Measurements from ENCODE around the gene KLHDC4. TPM values are rescaled to one million over a fixed set of nuclear protein-coding genes. Genes with fewer than 3 reads are reported as not detected.
A peak's percentile ranks its signal among the peaks of the same experiment; 100 is the strongest.

Gene KLHDC4
- polyA plus RNA-seq, 3 donors, result 11.2 to 26.4 (median 12.6) TPM

DNA sequence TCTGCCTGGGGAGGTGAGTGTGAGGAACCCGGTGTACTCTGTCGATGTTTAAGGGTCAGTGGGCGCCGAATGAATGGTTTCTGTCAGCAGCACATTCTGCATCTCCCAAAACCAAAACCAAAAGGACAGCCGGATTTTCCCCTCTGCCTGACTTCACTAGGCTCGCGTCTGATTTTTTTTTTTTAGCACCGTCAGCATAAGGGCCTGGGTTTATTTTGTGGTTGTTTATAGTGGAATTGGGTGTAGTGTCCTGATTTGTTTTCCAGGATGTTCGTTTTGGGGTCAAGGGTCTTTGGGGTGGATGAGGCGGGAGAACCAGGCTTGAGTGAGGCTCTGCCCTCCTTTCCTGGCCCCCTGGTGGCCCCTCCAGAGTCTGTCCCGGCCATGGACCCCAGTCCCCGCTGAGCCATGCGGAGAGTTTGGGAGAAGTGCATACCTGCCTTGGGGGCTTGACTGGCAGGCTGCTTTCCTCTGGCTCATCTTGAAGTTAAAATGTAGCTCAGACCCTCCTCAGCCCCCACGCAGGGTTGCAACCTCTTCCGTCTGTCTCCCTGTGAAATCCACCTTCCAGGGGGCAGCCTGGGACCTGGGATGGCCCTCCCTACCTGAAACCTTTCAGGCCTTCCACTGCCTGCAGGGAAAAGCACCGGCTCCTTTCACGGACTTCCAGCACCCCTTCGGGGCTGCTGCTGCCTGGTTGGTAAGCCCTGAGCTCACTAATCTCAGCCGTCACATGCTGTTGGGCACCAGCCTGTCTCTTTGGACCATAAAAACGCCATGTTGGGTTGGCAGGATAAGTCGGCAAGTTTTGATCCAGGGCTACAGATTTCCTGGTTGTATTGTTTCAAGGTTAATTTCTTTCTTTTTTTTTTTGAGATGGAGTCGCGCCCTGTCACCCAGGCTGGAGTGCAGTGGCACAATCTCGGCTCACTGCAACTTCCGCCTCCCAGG lies 103.3 kb downstream of the KLHDC4 start:
- H3K27me3 Mint-ChIP-seq (ENCODE audit: low read depth in 3 of 3), result peaks cover 3 to 5% (median 4%) of the 10 kb centered on the region in 3 donors
- TF ChIP-seq, protein P1, sequence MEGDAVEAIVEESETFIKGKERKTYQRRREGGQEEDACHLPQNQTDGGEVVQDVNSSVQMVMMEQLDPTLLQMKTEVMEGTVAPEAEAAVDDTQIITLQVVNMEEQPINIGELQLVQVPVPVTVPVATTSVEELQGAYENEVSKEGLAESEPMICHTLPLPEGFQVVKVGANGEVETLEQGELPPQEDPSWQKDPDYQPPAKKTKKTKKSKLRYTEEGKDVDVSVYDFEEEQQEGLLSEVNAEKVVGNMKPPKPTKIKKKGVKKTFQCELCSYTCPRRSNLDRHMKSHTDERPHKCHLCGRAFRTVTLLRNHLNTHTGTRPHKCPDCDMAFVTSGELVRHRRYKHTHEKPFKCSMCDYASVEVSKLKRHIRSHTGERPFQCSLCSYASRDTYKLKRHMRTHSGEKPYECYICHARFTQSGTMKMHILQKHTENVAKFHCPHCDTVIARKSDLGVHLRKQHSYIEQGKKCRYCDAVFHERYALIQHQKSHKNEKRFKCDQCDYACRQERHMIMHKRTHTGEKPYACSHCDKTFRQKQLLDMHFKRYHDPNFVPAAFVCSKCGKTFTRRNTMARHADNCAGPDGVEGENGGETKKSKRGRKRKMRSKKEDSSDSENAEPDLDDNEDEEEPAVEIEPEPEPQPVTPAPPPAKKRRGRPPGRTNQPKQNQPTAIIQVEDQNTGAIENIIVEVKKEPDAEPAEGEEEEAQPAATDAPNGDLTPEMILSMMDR (IDR thresholded peaks at IDR 0.05), result no peak
- peak overlapping the region in 1 of 7 donors; percentile 19 for H3K27ac Mint-ChIP-seq
- no peak overlapping the region for H3K9ac ChIP-seq (ENCODE audit: insufficient read depth, low read length, poor library complexity, severe bottlenecking)
- H2AFZ ChIP-seq (ENCODE audit: insufficient read depth, low read depth, low read length, poor library complexity, severe bottlenecking), result no peak overlapping the region
- peaks cover 0 to 2% of the 10 kb centered on the region in 2 donors for H3K4me1 ChIP-seq (ENCODE audit: control insufficient read depth in 1 of 2, insufficient read depth in 2 of 2, low read length in 2 of 2)
- H3K9me3 Mint-ChIP-seq, result peaks cover 0 to 5% (median 2%) of the 10 kb centered on the region in 7 donors
- H3K4me1 Mint-ChIP-seq, result peaks cover 4% of the 10 kb centered on the region
- H3K79me2 ChIP-seq (ENCODE audit: insufficient read depth, low read length), result no peaks in the 10 kb centered on the region
- no peaks in the 10 kb centered on the region for H3K9me3 ChIP-seq (replicated peaks in 1 of 2; ENCODE audit: control insufficient read depth in 1 of 2, insufficient read depth in 1 of 2, low read length in 2 of 2)
- no peak overlapping the region for H3K4me3 ChIP-seq (replicated peaks in 1 of 3; ENCODE audit: low read depth in 2 of 3, low read length in 3 of 3)
- intact Hi-C loops (cut with micrococcal nuclease), result no loop called here
- H3K4me2 ChIP-seq (replicated peaks; ENCODE audit: extremely low read depth, low read length, poor library complexity, severe bottlenecking), result no peak overlapping the region
- H3K4me3 Mint-ChIP-seq, result no peak overlapping the region
- no peaks in the 10 kb centered on the region for H3K36me3 Mint-ChIP-seq
- H4K20me1 ChIP-seq (ENCODE audit: insufficient read depth, low read length), result no peaks in the 10 kb centered on the region
- no peaks in the 10 kb centered on the region for H3K36me3 ChIP-seq (replicated peaks in 1 of 2; ENCODE audit: control insufficient read depth in 1 of 2, insufficient read depth in 2 of 2, low read length in 2 of 2)
- H3K27ac ChIP-seq (ENCODE audit: low read depth in 1 of 2, low read length in 2 of 2), result no peak overlapping the region
- 73% methylated on average over 11 of the region's 25 CpGs for whole genome bisulfite sequencing (ENCODE audit: insufficient coverage)
- DNase-seq, result no peak
- H3K27me3 ChIP-seq (ENCODE audit: control insufficient read depth in 2 of 2, insufficient read depth in 2 of 2, low read length in 2 of 2), result no peaks in the 10 kb centered on the region

DNA sequence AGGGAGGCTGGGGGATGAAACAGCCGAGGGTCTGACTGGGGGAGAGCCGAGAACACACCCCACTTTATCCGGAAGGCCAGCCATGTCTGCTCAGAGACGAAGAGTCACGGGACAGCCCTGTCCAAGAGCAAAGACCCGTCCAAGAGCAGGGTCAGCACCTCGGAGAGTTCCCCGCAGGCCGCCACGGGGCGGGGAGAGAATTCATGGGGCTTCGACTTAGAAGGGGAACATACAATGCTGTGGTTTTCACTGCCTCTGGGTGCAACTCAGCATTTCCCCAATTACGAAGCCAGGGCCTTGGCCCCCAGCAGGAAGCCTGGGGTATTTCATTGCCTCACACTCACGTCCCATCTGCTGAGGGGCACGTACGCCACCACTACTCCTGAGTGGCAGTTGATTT lies 104.2 kb downstream of the KLHDC4 start:
- Mint-ChIP-seq H3K4me3 (no peak overlapping the region), H3K36me3 (no peaks in the 10 kb centered on the region), H3K9me3 (peaks cover 0 to 10% (median 4%) of the 10 kb centered on the region in 7 donors), H3K27ac (no peak overlapping the region), H3K4me1 (peaks cover 4% of the 10 kb centered on the region), H3K27me3 (ENCODE audit: low read depth in 3 of 3) (peaks cover 3 to 7% (median 4%) of the 10 kb centered on the region in 3 donors)
- peaks cover 0 to 2% of the 10 kb centered on the region in 2 donors for H3K4me1 ChIP-seq (ENCODE audit: control insufficient read depth in 1 of 2, insufficient read depth in 2 of 2, low read length in 2 of 2)
- no peak overlapping the region for H3K9ac ChIP-seq (ENCODE audit: insufficient read depth, low read length, poor library complexity, severe bottlenecking)
- no peak overlapping the region for H3K4me3 ChIP-seq (replicated peaks in 1 of 3; ENCODE audit: low read depth in 2 of 3, low read length in 3 of 3)
- no peaks in the 10 kb centered on the region for H3K79me2 ChIP-seq (ENCODE audit: insufficient read depth, low read length)
- H2AFZ ChIP-seq (ENCODE audit: insufficient read depth, low read depth, low read length, poor library complexity, severe bottlenecking), result no peak overlapping the region
- WGBS (ENCODE audit: insufficient coverage), result 13% methylated on average over 13 of the region's 16 CpGs
- H3K9me3 ChIP-seq (replicated peaks in 1 of 2; ENCODE audit: control insufficient read depth in 1 of 2, insufficient read depth in 1 of 2, low read length in 2 of 2), result no peaks in the 10 kb centered on the region
- no peaks in the 10 kb centered on the region for H3K36me3 ChIP-seq (replicated peaks in 1 of 2; ENCODE audit: control insufficient read depth in 1 of 2, insufficient read depth in 2 of 2, low read length in 2 of 2)
- DNase-seq, result peak; percentile 14 to 55 (median 18)
- intact Hi-C loops (cut with micrococcal nuclease), result no loop called here
- no peak overlapping the region for H3K27ac ChIP-seq (ENCODE audit: low read depth in 1 of 2, low read length in 2 of 2)
- no peaks in the 10 kb centered on the region for H3K27me3 ChIP-seq (ENCODE audit: control insufficient read depth in 2 of 2, insufficient read depth in 2 of 2, low read length in 2 of 2)
- H4K20me1 ChIP-seq (ENCODE audit: insufficient read depth, low read length), result no peaks in the 10 kb centered on the region
- TF ChIP-seq, protein P1 (IDR thresholded peaks at IDR 0.05), result no peak
- no peak overlapping the region for H3K4me2 ChIP-seq (replicated peaks; ENCODE audit: extremely low read depth, low read length, poor library complexity, severe bottlenecking)

All from CD14-positive monocyte (primary cell).